Measurements from ENCODE around the gene AGXT2. TPM values are rescaled to one million over a fixed set of nuclear protein-coding genes. Genes with fewer than 3 reads are reported as not detected.
A peak's percentile ranks its signal among the peaks of the same experiment; 100 is the strongest.

The AGXT2 gene
- total and polyA plus RNA-seq, 8 donors = 0.73 TPM; not detected in 7

DNA sequence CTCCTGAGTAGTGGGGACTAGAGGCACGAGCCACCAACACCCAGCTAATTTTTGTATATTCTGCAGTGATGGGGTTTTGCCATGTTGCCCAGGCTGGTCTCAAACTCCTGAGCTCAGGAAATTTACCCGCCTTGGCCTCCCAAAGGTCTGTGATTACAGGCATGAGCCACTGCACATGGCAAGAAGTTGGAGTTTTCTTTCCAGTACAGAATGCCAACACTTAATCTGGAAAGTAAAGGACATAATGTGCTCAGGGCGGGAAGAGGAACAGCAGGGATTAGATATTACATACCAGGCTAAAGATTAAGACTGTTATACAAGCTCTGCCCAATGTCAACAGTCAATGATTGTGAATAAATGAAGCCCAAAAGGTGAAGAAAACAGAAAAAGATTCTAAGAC, 47.2 kb upstream of the AGXT2 start:
- no peaks in the 10 kb centered on the region for H3K36me3 ChIP-seq
- DNase-seq = no peak
- 51 to 71% (median 56%) methylated on average over 3 of the region's 3 CpGs for WGBS, 5 donors
- H3K4me1 ChIP-seq = peaks cover 0 to 3% (median 0%) of the 10 kb centered on the region in 4 donors
- intact Hi-C loops (cut with DNase I; ENCODE audit: low total_unique reads) = loop anchor here (10.0 kb wide), 1 partner anchor 510 kb away; no protein-coding TSS in a partner anchor
- TF ChIP-seq, protein P1, sequence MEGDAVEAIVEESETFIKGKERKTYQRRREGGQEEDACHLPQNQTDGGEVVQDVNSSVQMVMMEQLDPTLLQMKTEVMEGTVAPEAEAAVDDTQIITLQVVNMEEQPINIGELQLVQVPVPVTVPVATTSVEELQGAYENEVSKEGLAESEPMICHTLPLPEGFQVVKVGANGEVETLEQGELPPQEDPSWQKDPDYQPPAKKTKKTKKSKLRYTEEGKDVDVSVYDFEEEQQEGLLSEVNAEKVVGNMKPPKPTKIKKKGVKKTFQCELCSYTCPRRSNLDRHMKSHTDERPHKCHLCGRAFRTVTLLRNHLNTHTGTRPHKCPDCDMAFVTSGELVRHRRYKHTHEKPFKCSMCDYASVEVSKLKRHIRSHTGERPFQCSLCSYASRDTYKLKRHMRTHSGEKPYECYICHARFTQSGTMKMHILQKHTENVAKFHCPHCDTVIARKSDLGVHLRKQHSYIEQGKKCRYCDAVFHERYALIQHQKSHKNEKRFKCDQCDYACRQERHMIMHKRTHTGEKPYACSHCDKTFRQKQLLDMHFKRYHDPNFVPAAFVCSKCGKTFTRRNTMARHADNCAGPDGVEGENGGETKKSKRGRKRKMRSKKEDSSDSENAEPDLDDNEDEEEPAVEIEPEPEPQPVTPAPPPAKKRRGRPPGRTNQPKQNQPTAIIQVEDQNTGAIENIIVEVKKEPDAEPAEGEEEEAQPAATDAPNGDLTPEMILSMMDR (IDR thresholded peaks at IDR 0.05) = no peak
- no peak for TF ChIP-seq POLR2A (IDR thresholded peaks at IDR 0.05)
- TF ChIP-seq EP300 (IDR thresholded peaks at IDR 0.05) = no peak
- peak in 1 of 3 donors; percentile 32 for TF ChIP-seq POLR2AphosphoS5 (IDR thresholded peaks at IDR 0.05)
- no peaks in the 10 kb centered on the region for H3K27me3 ChIP-seq
- H3K27ac ChIP-seq = peak overlapping the region in 2 of 5 donors; percentile 12 to 77
- no peaks in the 10 kb centered on the region for H3K9me3 ChIP-seq
- H3K4me3 ChIP-seq = no peak overlapping the region

DNA sequence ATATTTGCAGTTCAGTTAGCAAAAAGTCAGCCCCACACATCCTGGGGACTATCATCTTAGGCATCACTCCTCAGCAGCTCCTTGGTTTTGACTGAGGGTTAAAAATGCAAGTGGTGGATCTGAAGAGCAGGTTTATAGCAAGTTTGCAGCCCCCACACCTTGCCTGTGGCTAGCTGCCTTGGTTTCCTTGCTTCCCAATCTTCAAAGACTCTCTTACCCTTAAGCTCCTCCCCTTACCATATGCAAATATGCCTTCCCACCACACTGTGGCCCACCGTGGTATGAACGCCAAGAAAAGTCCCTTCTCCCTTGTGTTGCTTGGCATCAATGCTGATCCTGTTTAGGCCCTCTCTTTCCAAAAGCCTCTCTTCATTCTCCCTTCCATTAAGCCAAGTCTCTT, 45.0 kb upstream of the AGXT2 start:
- Histone ChIP-seq H3K27ac (no peak overlapping the region), H3K4me1 (peaks cover 0 to 3% (median 0%) of the 10 kb centered on the region in 4 donors), H3K27me3 (no peaks in the 10 kb centered on the region), H3K4me3 (no peak overlapping the region), H3K9me3 (no peaks in the 10 kb centered on the region), H3K36me3 (no peaks in the 10 kb centered on the region)
- intact Hi-C loops (cut with DNase I; ENCODE audit: low total_unique reads) = loop anchor here (10.0 kb wide), 1 partner anchor 512 kb away; no protein-coding TSS in a partner anchor
- DNase-seq = no peak
- WGBS, 5 donors = 74 to 88% (median 83%) methylated on average over 2 of the region's 2 CpGs
- TF ChIP-seq, protein P1 (IDR thresholded peaks at IDR 0.05) = no peak
- TF ChIP-seq EP300 (IDR thresholded peaks at IDR 0.05) (no peak), POLR2AphosphoS5 (IDR thresholded peaks at IDR 0.05) (no peak), POLR2A (IDR thresholded peaks at IDR 0.05) (no peak)

DNA sequence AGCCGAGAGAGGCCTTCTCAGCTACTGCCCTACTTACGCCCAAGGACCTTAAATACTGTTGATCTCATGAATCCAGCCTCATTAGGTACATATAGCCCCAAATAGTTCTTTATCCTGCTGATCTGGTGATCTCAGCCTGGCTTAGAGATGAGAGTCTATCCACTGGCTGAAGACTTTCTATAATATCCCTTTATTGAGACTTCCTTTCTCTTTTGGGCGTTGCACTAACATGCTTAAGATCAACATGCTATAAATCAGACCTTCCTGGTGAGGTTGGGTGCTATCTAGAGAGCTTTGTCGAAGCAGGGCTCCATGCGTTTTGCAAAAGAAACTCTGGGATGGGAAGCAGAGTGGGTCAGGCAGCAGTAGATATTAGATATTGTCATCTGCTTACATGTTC, 44.0 kb upstream of the AGXT2 start:
- Histone ChIP-seq H3K4me3 (no peak overlapping the region), H3K27ac (no peak overlapping the region), H3K27me3 (no peaks in the 10 kb centered on the region), H3K36me3 (no peaks in the 10 kb centered on the region), H3K4me1 (peaks cover 0 to 3% (median 0%) of the 10 kb centered on the region in 4 donors), H3K9me3 (no peaks in the 10 kb centered on the region)
- WGBS, 5 donors = 78 to 89% (median 82%) methylated on average over 5 of the region's 5 CpGs
- no peak for DNase-seq
- TF ChIP-seq EP300 (IDR thresholded peaks at IDR 0.05) (no peak), POLR2AphosphoS5 (IDR thresholded peaks at IDR 0.05) (no peak), POLR2A (IDR thresholded peaks at IDR 0.05) (no peak)
- intact Hi-C loops (cut with DNase I; ENCODE audit: low total_unique reads) = loop anchor here (10.0 kb wide), 1 partner anchor 513 kb away; no protein-coding TSS in a partner anchor

DNA sequence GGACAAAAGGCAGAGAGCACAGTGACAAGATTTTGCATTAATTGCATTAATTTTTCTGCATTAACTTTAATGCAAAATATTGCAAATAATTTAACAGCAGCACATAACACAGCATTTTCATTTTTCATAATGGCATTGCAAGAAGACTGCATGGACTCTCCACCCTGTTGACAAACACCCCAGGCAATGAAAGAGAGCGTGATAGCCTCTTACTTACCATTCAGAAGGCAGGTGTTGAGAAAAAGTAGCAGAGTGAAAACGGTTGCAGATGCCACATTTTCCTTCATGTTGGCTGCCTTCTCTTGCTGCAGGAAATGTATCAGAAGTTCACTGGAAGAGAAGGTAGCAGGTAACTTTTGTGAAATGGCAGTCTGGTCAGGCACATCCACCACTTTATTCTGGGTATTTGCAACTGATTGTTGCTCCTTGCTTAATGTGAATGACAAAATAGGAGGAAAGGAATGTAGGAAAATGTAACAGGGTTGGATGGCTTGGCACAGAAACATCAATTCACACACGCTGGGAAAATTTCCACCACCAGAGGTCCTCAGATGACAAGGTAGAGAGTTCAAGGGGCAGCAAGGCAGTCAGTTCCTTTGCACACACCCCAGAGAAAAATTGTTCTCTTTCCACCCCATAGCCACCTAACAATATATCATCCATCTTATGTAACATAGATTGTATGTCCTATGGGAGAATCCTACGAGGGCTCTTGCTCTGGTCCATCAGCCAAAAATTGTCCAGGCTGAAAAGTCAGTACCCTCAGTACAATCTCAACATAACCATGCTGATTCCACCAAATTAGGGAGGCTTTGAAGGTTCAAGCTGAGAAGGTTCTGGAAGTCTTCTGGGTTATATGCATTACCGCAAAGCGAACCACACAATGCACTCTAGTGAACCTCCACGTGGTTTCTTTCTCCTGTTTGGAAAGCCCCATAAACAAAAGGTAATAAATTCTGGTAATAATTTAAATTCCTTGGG, 41.9 kb upstream of the AGXT2 start:
- Histone ChIP-seq H3K27ac (no peak overlapping the region), H3K27me3 (no peaks in the 10 kb centered on the region), H3K4me1 (no peaks in the 10 kb centered on the region), H3K4me3 (no peak overlapping the region), H3K9me3 (no peaks in the 10 kb centered on the region), H3K36me3 (peaks cover 0 to 2% (median 0%) of the 10 kb centered on the region in 4 donors)
- TF ChIP-seq EP300 (IDR thresholded peaks at IDR 0.05) (no peak), POLR2A (IDR thresholded peaks at IDR 0.05) (no peak), POLR2AphosphoS5 (IDR thresholded peaks at IDR 0.05) (peak in 1 of 3 donors; percentile 5)
- TF ChIP-seq, protein P1 (IDR thresholded peaks at IDR 0.05) = peak in 5 of 7 experiments; percentile 24 to 77 (median 61)
- intact Hi-C loops (cut with DNase I; ENCODE audit: low total_unique reads) = loop anchor here (10.0 kb wide), 2 partner anchors 515 to 835 kb away; no protein-coding TSS in a partner anchor
- DNase-seq = peak; percentile 66 to 82
- 65 to 72% (median 67%) methylated on average over 7 of the region's 7 CpGs for WGBS, 5 donors

Data from stomach (tissue), 9 donors.